ENCODE results near the gene RAB6D.
"Not testable (repeated sequence)": the region's sequence is repeated elsewhere in the genome, so short reads cannot be mapped to it uniquely, and the experiment has no call there.

Gene RAB6D

DNA sequence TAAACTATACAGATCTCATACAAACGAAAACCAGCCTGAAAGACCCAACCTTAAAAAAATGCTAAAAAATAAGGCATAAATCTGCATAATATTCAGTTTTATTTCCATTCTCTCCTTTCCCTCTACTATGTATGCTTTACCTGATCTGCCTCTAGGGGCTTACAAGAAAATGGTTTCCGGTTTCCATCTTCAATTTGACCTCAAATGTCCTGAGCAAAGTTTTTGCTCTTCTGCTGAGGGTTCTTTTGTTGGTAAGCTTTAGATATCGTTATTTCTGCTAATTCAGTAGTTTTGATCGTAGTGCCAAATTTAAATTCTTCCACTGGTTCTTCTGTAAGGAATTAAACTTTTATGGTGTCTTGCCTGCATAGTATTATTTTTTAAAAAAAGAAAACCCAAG lies 2.2 kb downstream of the RAB6D start:
- H4K91ac ChIP-seq (ENCODE audit: low read depth, low read length, poor library complexity); H3K4me1 ChIP-seq (ENCODE audit: control insufficient read depth in 2 of 2, insufficient read depth in 1 of 2, low read depth in 1 of 2, low read length in 2 of 2); H2BK120ac ChIP-seq (ENCODE audit: low read depth, low read length); H4K8ac ChIP-seq (ENCODE audit: low read depth, low read length); H3K4ac ChIP-seq (ENCODE audit: low read length); H2AFZ ChIP-seq (ENCODE audit: low read length); H3K79me1 ChIP-seq (ENCODE audit: low read depth, low read length); H3K23ac ChIP-seq (ENCODE audit: low read depth, low read length, poor library complexity); H3K14ac ChIP-seq (ENCODE audit: low read length); H3K9ac ChIP-seq (ENCODE audit: low read depth, low read length, poor library complexity); H3K9me3 ChIP-seq (replicated peaks in 1 of 2; ENCODE audit: control insufficient read depth in 2 of 2, insufficient read depth in 1 of 2, low read depth in 1 of 2, low read length in 2 of 2); H2BK15ac ChIP-seq (ENCODE audit: low read length); H2BK12ac ChIP-seq (ENCODE audit: low read length); H3K36me3 ChIP-seq (replicated peaks in 1 of 2; ENCODE audit: control insufficient read depth in 2 of 2, insufficient read depth in 2 of 2, low read length in 2 of 2); H3K27ac ChIP-seq (replicated peaks; ENCODE audit: low read length); H3K4me2 ChIP-seq (ENCODE audit: insufficient read depth, low read length, poor library complexity, severe bottlenecking); H2BK5ac ChIP-seq (ENCODE audit: low read length); H3K18ac ChIP-seq (ENCODE audit: low read length); H2AK5ac ChIP-seq (ENCODE audit: low read depth, low read length); H3K4me3 ChIP-seq (ENCODE audit: low read length in 2 of 2); DNase-seq (ENCODE audit: low spot score): not testable (repeated sequence)
- peaks cover 0 to 37% (median 6%) of the 10 kb centered on the region in 3 experiments for H3K27me3 ChIP-seq (ENCODE audit: control insufficient read depth in 3 of 3, insufficient read depth in 3 of 3, low read depth in 1 of 3, low read length in 3 of 3)
- WGBS, 2 donors (ENCODE audit: extremely low coverage in 2 of 2, insufficient read length in 2 of 2, insufficient replicate concordance in 1 of 2), result no CpG with 5 or more reads among the region's 4 CpGs

DNA sequence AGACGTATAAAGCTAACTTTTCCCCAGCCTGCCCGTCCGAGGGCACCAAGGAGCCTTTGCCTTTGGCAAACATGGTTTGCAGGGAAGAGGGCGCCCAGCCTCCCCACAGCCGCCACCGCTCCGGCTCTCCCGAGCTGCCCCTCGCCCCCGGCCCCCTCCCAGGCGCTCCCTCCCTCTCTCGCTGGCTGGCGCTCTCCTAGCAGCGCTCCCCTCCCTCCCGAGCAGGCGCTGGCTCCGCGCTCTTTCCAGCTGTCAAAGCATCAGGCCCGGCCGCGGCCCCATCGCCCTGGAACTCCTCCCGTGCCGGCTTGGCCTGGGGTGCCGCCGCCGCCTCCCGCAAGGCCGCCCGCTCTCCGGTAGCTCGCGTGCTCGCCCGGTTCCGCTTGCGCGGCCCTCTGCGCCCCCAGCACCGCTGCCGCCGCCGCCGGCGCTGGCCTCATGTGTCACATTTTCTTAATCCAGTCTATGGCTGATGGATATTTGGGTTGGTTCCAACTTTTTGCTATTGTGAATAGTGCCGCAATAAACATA lies 10.7 kb downstream of the RAB6D start:
- H3K4me3 ChIP-seq (ENCODE audit: low read length in 2 of 2); H3K36me3 ChIP-seq (replicated peaks in 1 of 2; ENCODE audit: control insufficient read depth in 2 of 2, insufficient read depth in 2 of 2, low read length in 2 of 2); H4K91ac ChIP-seq (ENCODE audit: low read depth, low read length, poor library complexity); H2BK120ac ChIP-seq (ENCODE audit: low read depth, low read length); H3K9me3 ChIP-seq (replicated peaks in 1 of 2; ENCODE audit: control insufficient read depth in 2 of 2, insufficient read depth in 1 of 2, low read depth in 1 of 2, low read length in 2 of 2); H3K4me1 ChIP-seq (ENCODE audit: control insufficient read depth in 2 of 2, insufficient read depth in 1 of 2, low read depth in 1 of 2, low read length in 2 of 2); H3K4me2 ChIP-seq (ENCODE audit: insufficient read depth, low read length, poor library complexity, severe bottlenecking); H2AK5ac ChIP-seq (ENCODE audit: low read depth, low read length); H2BK15ac ChIP-seq (ENCODE audit: low read length); H2AFZ ChIP-seq (ENCODE audit: low read length); H3K79me1 ChIP-seq (ENCODE audit: low read depth, low read length); H3K23ac ChIP-seq (ENCODE audit: low read depth, low read length, poor library complexity); DNase-seq (ENCODE audit: low spot score); H2BK5ac ChIP-seq (ENCODE audit: low read length); H4K8ac ChIP-seq (ENCODE audit: low read depth, low read length); H3K14ac ChIP-seq (ENCODE audit: low read length); H3K27me3 ChIP-seq (ENCODE audit: control insufficient read depth in 3 of 3, insufficient read depth in 3 of 3, low read depth in 1 of 3, low read length in 3 of 3); H3K9ac ChIP-seq (ENCODE audit: low read depth, low read length, poor library complexity); H3K18ac ChIP-seq (ENCODE audit: low read length); H3K4ac ChIP-seq (ENCODE audit: low read length); H2BK12ac ChIP-seq (ENCODE audit: low read length); H3K27ac ChIP-seq (replicated peaks; ENCODE audit: low read length): not testable (repeated sequence)
- WGBS, 2 donors (ENCODE audit: extremely low coverage in 2 of 2, insufficient read length in 2 of 2, insufficient replicate concordance in 1 of 2), result no CpG with 5 or more reads among the region's 46 CpGs

GRCh38 chr2:131349021-131349420 lies 14.9 kb downstream of the RAB6D start:
- Histone ChIP-seq H3K4me2 (ENCODE audit: insufficient read depth, low read length, poor library complexity, severe bottlenecking) (no peak overlapping the region), H3K36me3 (replicated peaks in 1 of 2; ENCODE audit: control insufficient read depth in 2 of 2, insufficient read depth in 2 of 2, low read length in 2 of 2) (no peaks in the 10 kb centered on the region), H3K23ac (ENCODE audit: low read depth, low read length, poor library complexity) (no peak overlapping the region), H4K91ac (ENCODE audit: low read depth, low read length, poor library complexity) (no peak overlapping the region), H2BK5ac (ENCODE audit: low read length) (no peak overlapping the region), H4K8ac (ENCODE audit: low read depth, low read length) (no peak overlapping the region), H3K14ac (ENCODE audit: low read length) (no peak overlapping the region), H3K27ac (replicated peaks; ENCODE audit: low read length) (no peak overlapping the region), H3K27me3 (ENCODE audit: control insufficient read depth in 3 of 3, insufficient read depth in 3 of 3, low read depth in 1 of 3, low read length in 3 of 3) (no peaks in the 10 kb centered on the region), H3K9ac (ENCODE audit: low read depth, low read length, poor library complexity) (no peak overlapping the region), H2BK12ac (ENCODE audit: low read length) (no peak overlapping the region), H3K9me3 (replicated peaks in 1 of 2; ENCODE audit: control insufficient read depth in 2 of 2, insufficient read depth in 1 of 2, low read depth in 1 of 2, low read length in 2 of 2) (no peaks in the 10 kb centered on the region), H3K79me1 (ENCODE audit: low read depth, low read length) (no peaks in the 10 kb centered on the region), H2BK120ac (ENCODE audit: low read depth, low read length) (no peak overlapping the region), H2AFZ (ENCODE audit: low read length) (no peak overlapping the region), H2AK5ac (ENCODE audit: low read depth, low read length) (no peak overlapping the region), H3K4me1 (ENCODE audit: control insufficient read depth in 2 of 2, insufficient read depth in 1 of 2, low read depth in 1 of 2, low read length in 2 of 2) (no peaks in the 10 kb centered on the region), H2BK15ac (ENCODE audit: low read length) (no peak overlapping the region), H3K4ac (ENCODE audit: low read length) (no peak overlapping the region), H3K18ac (ENCODE audit: low read length) (no peak overlapping the region), H3K4me3 (ENCODE audit: low read length in 2 of 2) (no peak overlapping the region)
- no peak for DNase-seq (ENCODE audit: low spot score)
- WGBS, 2 donors (ENCODE audit: extremely low coverage in 2 of 2, insufficient read length in 2 of 2, insufficient replicate concordance in 1 of 2), result no CpG with 5 or more reads among the region's 4 CpGs

GRCh38 chr2:131347035-131347434 lies 16.9 kb downstream of the RAB6D start:
- not testable (repeated sequence) for H3K18ac ChIP-seq (ENCODE audit: low read length); DNase-seq (ENCODE audit: low spot score)
- no CpG with 5 or more reads among the region's 7 CpGs for WGBS, 2 donors (ENCODE audit: extremely low coverage in 2 of 2, insufficient read length in 2 of 2, insufficient replicate concordance in 1 of 2)

More at GRCh38 chr2:131347035-131347434, 16.9 kb downstream of the RAB6D start:
- not testable (repeated sequence) for H4K91ac ChIP-seq (ENCODE audit: low read depth, low read length, poor library complexity); H3K4me3 ChIP-seq (ENCODE audit: low read length in 2 of 2); H3K4ac ChIP-seq (ENCODE audit: low read length); H3K14ac ChIP-seq (ENCODE audit: low read length); H3K23ac ChIP-seq (ENCODE audit: low read depth, low read length, poor library complexity); H2AK5ac ChIP-seq (ENCODE audit: low read depth, low read length); H3K36me3 ChIP-seq (replicated peaks in 1 of 2; ENCODE audit: control insufficient read depth in 2 of 2, insufficient read depth in 2 of 2, low read length in 2 of 2); H3K4me1 ChIP-seq (ENCODE audit: control insufficient read depth in 2 of 2, insufficient read depth in 1 of 2, low read depth in 1 of 2, low read length in 2 of 2); H2BK15ac ChIP-seq (ENCODE audit: low read length); H3K27me3 ChIP-seq (ENCODE audit: control insufficient read depth in 3 of 3, insufficient read depth in 3 of 3, low read depth in 1 of 3, low read length in 3 of 3); H3K27ac ChIP-seq (replicated peaks; ENCODE audit: low read length); H3K79me1 ChIP-seq (ENCODE audit: low read depth, low read length); H3K4me2 ChIP-seq (ENCODE audit: insufficient read depth, low read length, poor library complexity, severe bottlenecking); H2BK120ac ChIP-seq (ENCODE audit: low read depth, low read length); H2AFZ ChIP-seq (ENCODE audit: low read length); H4K8ac ChIP-seq (ENCODE audit: low read depth, low read length); H3K9ac ChIP-seq (ENCODE audit: low read depth, low read length, poor library complexity); H2BK5ac ChIP-seq (ENCODE audit: low read length); H2BK12ac ChIP-seq (ENCODE audit: low read length); H3K9me3 ChIP-seq (replicated peaks in 1 of 2; ENCODE audit: control insufficient read depth in 2 of 2, insufficient read depth in 1 of 2, low read depth in 1 of 2, low read length in 2 of 2)
